Esophagus muscularis mucosa (tissue), 4 donors: ENCODE measurements around the gene BEST3. TPM values are rescaled to one million over a fixed set of nuclear protein-coding genes. Genes with fewer than 3 reads are reported as not detected.

ENCODE experiments used
- DNase-seq: peaks from one replicate; pipeline ENCODE4 v3.0.0-alpha.2; 2017; ENCODE audit errors: extremely low spot score
- H3K27ac ChIP-seq, 4 donors: fragments of 200-600 bp; sonication (generic); replicated peaks in 1 of 4; 1 replicate in 3 of 4; 2 replicates in 1 of 4; pipeline ENCODE4 v1.5.1; 2016 to 2019; ENCODE audit warnings: mild to moderate bottlenecking in 1 of 4
- H3K27me3 ChIP-seq, 4 donors: fragments of 200-600 bp; sonication (generic); one replicate each; pipeline versions ENCODE4 v1.5.1 to v1.6.0; 2016 to 2019
- H3K36me3 ChIP-seq, 4 donors: fragments of 200-600 bp; sonication (generic); one replicate each; pipeline ENCODE4 v1.5.1; 2016 to 2019
- H3K4me1 ChIP-seq, 4 donors: fragments of 200-600 bp; sonication (generic); one replicate each; pipeline ENCODE4 v1.5.1; 2016 to 2019
- H3K4me3 ChIP-seq, 4 donors: fragments of 200-600 bp; sonication (generic); 1 replicate in 2 of 4; 2 replicates in 2 of 4; pipeline ENCODE4 v1.5.1; 2016 to 2019; ENCODE audit warnings: mild to moderate bottlenecking in 4 of 4, moderate library complexity in 1 of 4
- H3K9me3 ChIP-seq, 4 donors: fragments of 200-600 bp; sonication (generic); 1 replicate in 3 of 4; 2 replicates in 1 of 4; pipeline ENCODE4 v1.5.1; 2016 to 2019
- CTCF ChIP-seq, 3 experiments: fragments of 200-600 bp in 2 of 3; fragments of 450-650 bp in 1 of 3; sonication (generic) in 2 of 3; IDR thresholded peaks; one replicate each; pipeline ENCODE4 v1.5.1; 2017 to 2019; ENCODE audit warnings: antibody characterized with exemption in 3 of 3, mild to moderate bottlenecking in 2 of 3, moderate library complexity in 1 of 3
- EP300 ChIP-seq: sonication (generic); formaldehyde crosslinking; IDR thresholded peaks from one replicate; pipeline ENCODE4 v1.6.1; 2017; ENCODE audit warnings: antibody characterized with exemption
- POLR2A ChIP-seq: fragments of 450-650 bp; IDR thresholded peaks from one replicate; pipeline ENCODE4 v1.6.1; 2017; ENCODE audit warnings: antibody characterized with exemption, moderate library complexity, mild to moderate bottlenecking, low read depth
- POLR2AphosphoS5 ChIP-seq, 2 donors: sonication (generic); formaldehyde crosslinking; IDR thresholded peaks; one replicate each; pipeline ENCODE4 v1.6.1; 2017; ENCODE audit warnings: antibody characterized with exemption in 2 of 2
- WGBS: methylation state at CpG from one replicate; pipeline ENCODE4 v1.1.5; 2018; 5-methylcytosine and 5-hydroxymethylcytosine counted together
- intact Hi-C: fragments of 100-400 bp; cut with DNase I; formaldehyde crosslinking; loops from one replicate; pipeline ENCODE4 v1.15.1; 2023
- total RNA-seq, 4 donors: library from RNA; depleted of rRNA; stranded (reverse); fragments of >200 nt; gene quantifications; one replicate each; pipeline versions ENCODE4 v1.1.0 to v1.2.1, GENCODE V29; 2016

BEST3 gene
- total RNA-seq, 4 donors from 2014 or later = 0.13 TPM; not detected in 3

- no peak for DNase-seq
Measured at GRCh38 chr12:69733638-69734037, 34.5 kb upstream of the BEST3 start.

GRCh38 chr12:69732088-69732487, 33.0 kb upstream of the BEST3 start:
- no peaks in the 10 kb centered on the region for H3K4me1 ChIP-seq
- H3K27ac ChIP-seq = no peak overlapping the region
- TF ChIP-seq CTCF (IDR thresholded peaks at IDR 0.05) (no peak), EP300 (no peak), POLR2A (no peak), POLR2AphosphoS5 (IDR thresholded peaks at IDR 0.05) (no peak)
- no peaks in the 10 kb centered on the region for H3K9me3 ChIP-seq
- H3K4me3 ChIP-seq = no peak overlapping the region
- H3K36me3 ChIP-seq = no peaks in the 10 kb centered on the region
- no peaks in the 10 kb centered on the region for H3K27me3 ChIP-seq
- intact Hi-C loops = loop anchor here (10.0 kb wide), 1 partner anchor 147 kb away; the partner anchor contains the start of gene CCT2
- DNase-seq = no peak
- whole genome bisulfite sequencing = 86% methylated on average over 1 of the region's 1 CpG

More at GRCh38 chr12:69733638-69734037, 34.5 kb upstream of the BEST3 start:
- Histone ChIP-seq H3K4me1 (peaks cover 0 to 4% (median 4%) of the 10 kb centered on the region in 4 donors), H3K27ac (no peak overlapping the region), H3K27me3 (no peaks in the 10 kb centered on the region), H3K4me3 (no peak overlapping the region), H3K36me3 (no peaks in the 10 kb centered on the region), H3K9me3 (no peaks in the 10 kb centered on the region)
- whole genome bisulfite sequencing = 67% methylated on average over 1 of the region's 1 CpG
- TF ChIP-seq POLR2AphosphoS5 (IDR thresholded peaks at IDR 0.05) = no peak
- TF ChIP-seq EP300 = no peak
- no peak for TF ChIP-seq POLR2A
- TF ChIP-seq CTCF (IDR thresholded peaks at IDR 0.05) = no peak
- intact Hi-C loops = loop anchor here (10.0 kb wide), 1 partner anchor 149 kb away; the partner anchor contains the start of gene CCT2

DNA sequence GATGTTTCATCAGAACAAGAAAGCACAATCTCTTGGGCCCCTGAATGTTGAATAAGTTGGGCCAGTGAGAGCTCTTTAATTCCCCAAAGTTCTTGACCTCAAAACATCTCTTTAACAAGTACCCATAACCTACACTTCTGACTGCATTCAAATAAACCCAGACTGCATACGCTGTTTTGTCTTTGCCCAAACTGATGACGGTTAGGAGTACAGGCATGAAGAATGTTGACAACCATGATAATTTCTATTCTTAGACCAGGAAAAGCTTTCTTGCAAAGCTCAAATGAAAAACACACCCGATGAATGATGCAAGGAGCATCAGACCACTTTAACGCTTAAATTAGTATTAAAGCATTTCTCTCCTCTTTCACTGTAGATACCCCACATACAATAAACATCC, 27.8 kb upstream of the BEST3 start:
- no peaks in the 10 kb centered on the region for H3K9me3 ChIP-seq
- peaks cover 0 to 6% (median 0%) of the 10 kb centered on the region in 4 donors for H3K27me3 ChIP-seq
- TF ChIP-seq CTCF (IDR thresholded peaks at IDR 0.05) (no peak), EP300 (no peak), POLR2AphosphoS5 (IDR thresholded peaks at IDR 0.05) (no peak)
- H3K4me1 ChIP-seq = no peaks in the 10 kb centered on the region
- no peaks in the 10 kb centered on the region for H3K36me3 ChIP-seq
- 92% methylated on average over 4 of the region's 4 CpGs for WGBS
- H3K4me3 ChIP-seq = no peak overlapping the region
- no peak for DNase-seq
- H3K27ac ChIP-seq = no peak overlapping the region
- intact Hi-C loops = no loop called here

GRCh38 chr12:69720750-69721149, 21.6 kb upstream of the BEST3 start:
- no peak for DNase-seq
- H3K27me3 ChIP-seq = peaks cover 0 to 20% (median 0%) of the 10 kb centered on the region in 4 donors
- H3K4me3 ChIP-seq = no peak overlapping the region
- no peak overlapping the region for H3K27ac ChIP-seq
- H3K4me1 ChIP-seq = no peaks in the 10 kb centered on the region
- H3K36me3 ChIP-seq = no peaks in the 10 kb centered on the region
- 39% methylated on average over 3 of the region's 3 CpGs for WGBS
- H3K9me3 ChIP-seq = no peaks in the 10 kb centered on the region
- intact Hi-C loops = no loop called here
- TF ChIP-seq EP300 = no peak

DNA sequence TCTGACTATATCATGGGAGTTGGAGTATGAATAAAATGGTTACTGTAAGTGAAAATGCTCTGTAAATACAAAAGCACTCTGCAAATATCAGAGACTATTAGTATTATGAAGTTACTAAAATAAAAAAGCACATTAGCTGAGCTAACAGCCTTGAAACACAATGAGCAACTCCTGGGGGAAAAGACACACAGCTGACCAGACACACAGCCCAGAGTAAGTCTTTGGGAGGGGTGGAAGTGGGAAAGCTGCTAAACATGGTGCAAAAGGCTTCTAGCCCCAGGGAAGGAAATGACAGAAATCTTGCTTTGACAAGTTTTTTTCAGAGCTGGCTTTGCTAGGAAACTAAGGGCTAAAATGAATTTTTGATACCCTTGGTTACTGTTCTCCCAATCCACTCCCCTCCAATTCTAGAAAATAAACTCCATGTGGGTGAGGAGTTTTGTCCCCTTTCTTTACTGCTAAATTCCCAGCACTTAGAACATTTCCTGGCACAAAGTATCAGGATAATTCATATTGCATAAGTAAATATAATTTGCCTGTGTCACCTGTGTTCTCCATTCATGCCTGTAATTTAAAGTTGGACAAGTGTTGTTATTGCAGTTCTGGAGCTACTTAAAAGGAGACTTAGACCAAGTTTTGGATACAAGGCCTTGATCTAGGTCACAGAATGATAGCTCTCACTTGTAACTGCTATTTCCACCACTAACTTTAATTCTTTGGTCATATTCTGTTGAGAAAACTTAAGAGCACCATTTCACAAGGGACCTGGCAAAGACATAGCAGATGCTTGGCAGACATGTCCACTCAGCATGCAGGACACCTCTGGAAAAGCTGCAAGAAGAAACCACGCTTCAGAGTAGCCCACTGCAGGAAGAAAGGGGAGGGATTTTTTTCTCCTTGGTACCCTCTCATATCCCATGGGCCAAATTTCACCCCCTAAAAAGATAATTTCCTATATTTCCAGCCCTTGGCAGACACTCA, 20.5 kb upstream of the BEST3 start:
- no peak for TF ChIP-seq CTCF (IDR thresholded peaks at IDR 0.05)
- TF ChIP-seq POLR2A = no peak
- TF ChIP-seq POLR2AphosphoS5 (IDR thresholded peaks at IDR 0.05) = no peak
- TF ChIP-seq EP300 = no peak
- H3K4me1 ChIP-seq = no peaks in the 10 kb centered on the region
- 70% methylated on average over 1 of the region's 1 CpG for WGBS
- no peak for DNase-seq
- no peak overlapping the region for H3K4me3 ChIP-seq
- H3K9me3 ChIP-seq = no peaks in the 10 kb centered on the region
- H3K27ac ChIP-seq = no peak overlapping the region
- no peaks in the 10 kb centered on the region for H3K36me3 ChIP-seq
- intact Hi-C loops = no loop called here
- peaks cover 0 to 20% (median 0%) of the 10 kb centered on the region in 4 donors for H3K27me3 ChIP-seq
